Activated CD8-positive, alpha-beta memory T cell treated with anti-CD3 and anti-CD28 coated beads, Interleukin-2, amount 50 U/mL, for 24 hours (primary cell): ENCODE results near the gene IL31.

Experiments used
- DNase-seq: peaks from one replicate; pipeline ENCODE4 v3.0.0-alpha.2; 2020; ENCODE audit errors: extremely low read depth

The IL31 gene

DNA sequence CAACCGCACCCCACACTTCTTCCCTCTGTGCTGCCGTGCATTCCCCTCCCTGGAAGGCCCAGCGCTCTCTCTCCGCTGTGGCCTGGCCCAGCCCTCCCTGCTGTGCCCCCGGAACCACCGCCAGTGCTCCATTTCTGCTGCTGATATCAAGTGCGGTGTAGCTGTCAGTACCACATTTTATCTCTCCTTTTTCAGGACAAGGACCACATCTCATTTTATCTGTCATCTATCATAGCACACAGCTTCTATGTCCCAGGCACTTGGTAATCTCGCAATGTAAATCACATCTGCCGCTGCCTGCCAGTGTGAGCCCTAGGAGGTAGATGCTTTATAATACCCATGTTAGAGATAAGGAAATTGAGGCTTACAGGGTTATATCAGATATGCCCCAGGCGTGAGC lies 18.3 kb downstream of the IL31 start:
- DNase-seq = no peak

DNA sequence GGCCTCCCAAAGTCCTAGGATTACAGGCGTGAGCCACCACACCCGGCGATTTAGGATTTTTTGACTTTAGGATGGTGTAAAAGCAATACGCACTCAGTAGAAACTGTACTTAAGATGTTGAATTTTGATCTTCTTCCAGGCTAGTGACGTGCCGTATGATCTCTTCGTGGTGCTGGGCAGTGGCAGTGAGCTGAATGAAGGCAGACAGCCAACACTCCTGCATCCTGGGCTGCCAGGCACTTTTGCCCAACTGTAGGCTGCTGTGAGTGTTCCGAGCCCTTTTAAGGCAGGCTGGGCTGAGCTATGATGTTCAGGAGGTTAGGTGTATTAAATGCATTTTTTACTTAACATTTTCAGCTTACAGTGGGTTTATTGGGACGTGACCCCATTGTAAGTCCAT lies 21.3 kb downstream of the IL31 start:
- no peak for DNase-seq

DNA sequence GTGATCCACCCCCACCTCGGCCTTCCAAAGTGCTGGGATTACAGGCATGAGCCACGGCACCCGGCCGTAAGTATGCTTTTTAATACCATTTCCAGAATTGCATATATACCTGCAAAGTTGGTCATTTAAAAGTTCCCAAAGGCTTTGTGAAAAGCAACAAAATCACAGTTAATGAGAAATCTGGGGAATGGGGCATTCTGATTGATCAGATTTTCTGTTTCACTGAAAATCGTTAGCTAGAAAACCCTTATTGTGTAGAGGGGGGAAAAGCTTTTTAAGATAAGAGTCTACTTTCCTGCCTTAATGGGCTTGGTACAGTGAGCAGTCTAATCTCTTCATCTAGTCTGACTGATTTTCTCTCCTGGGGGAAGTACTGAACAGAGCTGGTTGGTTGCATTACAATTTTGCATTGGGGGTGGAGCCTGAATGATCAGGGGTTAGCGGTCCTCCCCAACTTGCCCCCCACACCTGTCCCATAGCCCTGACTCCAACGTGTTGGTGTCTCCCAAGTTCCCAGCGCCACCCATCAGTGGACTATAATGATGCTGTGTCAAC lies 23.8 kb downstream of the IL31 start:
- DNase-seq = no peak

DNA sequence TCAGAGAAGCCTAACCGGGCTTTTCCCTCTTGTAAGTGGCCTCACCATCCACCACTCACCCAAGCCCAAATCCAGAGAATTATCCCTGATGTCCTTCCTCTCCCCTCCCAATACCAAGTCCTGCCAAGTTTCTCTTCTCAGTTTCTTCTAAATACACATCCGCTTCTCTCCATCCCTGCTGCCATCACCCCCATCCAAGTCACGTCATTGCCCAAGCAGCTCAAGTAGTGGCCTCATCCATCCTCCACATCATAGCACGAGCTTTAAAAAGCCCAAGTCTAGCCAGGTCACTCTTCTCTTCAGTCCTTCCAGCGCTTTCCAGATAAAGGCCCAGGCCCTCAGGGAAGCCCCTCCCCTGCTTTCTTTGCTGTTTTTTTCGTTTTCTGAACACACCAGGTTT lies 25.4 kb downstream of the IL31 start:
- no peak for DNase-seq

DNA sequence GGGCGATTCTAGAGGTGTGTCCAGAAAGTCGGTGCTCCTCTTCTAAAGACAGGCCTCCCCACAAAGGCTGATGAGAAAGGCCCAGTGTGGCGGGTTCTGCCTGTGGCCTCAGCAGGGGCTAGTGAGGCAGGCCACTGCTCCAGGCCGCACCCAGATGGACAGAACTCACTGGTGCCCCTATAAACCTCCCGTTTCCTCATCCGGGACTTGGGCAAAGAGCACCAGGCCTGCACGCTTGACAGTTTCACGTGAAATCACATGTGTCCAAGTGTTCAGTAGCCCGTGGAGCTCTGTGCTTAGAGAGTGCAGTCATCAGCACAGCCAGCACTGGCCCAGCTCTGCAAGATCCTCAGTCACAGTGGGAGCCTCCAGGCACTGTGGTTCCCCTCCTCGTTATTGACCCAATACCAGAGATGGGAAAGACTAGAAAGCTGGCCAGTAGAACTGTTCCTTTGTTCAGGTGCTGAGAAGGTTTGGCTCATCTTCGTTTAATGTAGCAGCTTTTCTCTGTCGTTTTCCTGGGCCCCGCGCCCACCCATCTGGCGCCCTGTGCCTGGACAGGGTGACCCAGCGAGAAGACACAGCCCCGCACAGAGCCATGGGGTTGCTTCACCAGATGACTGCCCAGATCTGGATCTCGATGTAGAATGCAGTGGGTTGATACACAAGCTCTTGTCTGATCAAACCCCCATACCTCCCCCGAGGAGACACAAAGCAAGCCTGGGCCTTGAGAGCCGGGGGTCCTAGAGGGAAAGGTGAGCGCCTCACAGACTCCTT lies 26.3 kb downstream of the IL31 start:
- DNase-seq = no peak

DNA sequence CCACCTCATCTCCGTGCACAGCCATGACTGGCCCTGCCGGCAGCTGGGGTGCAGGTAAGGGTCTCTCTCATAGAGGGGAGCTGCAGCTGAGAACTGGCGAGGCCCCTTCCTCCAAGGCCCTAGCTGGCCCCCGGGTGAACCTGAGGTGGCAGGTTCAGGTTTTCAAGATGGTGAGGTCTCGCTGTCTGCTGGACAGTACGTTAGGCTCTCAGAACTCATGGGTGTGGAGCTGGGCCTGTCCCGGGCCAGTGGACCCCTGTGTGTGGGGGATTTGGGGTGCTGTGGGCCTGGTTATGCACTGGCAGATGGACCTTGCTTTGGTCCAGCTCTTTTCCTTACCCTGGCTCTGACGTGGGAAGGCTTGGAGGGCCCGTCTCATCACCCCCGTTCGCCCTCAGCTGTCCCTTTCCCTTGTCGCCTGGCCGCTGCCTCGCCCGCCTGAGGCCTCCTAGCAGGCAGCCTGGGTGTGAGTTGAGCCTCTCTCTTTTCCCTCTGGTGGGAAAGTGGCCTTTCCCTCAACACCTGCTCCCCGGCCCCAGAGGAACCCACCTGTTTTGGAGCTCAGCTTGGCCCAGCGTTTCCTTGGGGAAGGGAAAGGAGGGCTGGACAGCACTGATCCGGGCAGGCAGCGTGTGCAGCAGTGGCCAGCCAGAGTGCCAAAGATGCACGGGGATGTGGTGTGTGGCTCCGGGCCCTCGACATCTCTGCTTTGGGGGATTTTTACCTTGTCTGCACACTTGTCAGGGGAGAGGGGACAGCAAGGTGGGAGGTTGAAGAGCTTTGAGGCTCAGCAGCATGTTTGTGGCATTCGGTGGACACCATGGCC lies 28.3 kb downstream of the IL31 start:
- no peak for DNase-seq

DNA sequence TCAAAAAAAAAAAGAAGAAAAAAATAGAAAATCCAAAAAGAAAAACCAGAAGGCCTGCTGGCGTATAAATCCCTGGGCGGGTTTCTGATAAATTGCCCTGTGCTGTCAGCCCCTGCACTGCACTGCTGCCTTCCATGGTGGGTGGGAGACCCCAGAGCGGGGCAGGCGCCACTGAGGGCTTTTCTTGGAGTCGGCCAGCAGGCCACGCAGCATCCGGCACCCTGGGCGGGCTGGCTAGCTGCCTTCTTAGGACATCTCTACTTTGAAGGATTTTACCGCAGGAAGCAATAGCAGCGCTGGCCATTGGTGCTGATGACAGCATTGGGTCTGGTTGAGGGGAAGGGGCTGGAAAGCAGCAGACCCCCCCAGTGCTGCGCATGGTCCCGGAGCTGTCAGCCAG lies 29.1 kb downstream of the IL31 start:
- no peak for DNase-seq

DNA sequence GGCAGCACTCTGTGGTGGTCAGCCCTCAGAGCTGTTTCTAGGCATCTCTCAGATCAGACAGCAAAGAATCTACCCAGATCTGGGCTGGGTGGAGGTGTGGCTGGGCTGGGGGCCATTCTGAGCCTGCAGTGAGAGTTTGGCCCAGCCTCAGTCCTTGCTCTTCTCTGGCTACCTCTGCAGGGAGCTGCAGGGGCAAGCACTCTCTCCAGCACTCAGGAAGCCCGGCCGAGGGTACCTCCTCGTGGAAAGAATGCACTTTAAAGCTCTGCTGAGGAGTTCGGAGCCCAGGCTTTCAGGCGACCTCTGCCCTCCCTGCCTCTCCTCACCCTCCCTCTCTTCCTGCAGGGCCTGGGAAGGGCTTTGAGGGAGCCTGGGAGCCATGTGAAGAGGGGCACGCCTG lies 31.2 kb downstream of the IL31 start:
- no peak for DNase-seq

DNA sequence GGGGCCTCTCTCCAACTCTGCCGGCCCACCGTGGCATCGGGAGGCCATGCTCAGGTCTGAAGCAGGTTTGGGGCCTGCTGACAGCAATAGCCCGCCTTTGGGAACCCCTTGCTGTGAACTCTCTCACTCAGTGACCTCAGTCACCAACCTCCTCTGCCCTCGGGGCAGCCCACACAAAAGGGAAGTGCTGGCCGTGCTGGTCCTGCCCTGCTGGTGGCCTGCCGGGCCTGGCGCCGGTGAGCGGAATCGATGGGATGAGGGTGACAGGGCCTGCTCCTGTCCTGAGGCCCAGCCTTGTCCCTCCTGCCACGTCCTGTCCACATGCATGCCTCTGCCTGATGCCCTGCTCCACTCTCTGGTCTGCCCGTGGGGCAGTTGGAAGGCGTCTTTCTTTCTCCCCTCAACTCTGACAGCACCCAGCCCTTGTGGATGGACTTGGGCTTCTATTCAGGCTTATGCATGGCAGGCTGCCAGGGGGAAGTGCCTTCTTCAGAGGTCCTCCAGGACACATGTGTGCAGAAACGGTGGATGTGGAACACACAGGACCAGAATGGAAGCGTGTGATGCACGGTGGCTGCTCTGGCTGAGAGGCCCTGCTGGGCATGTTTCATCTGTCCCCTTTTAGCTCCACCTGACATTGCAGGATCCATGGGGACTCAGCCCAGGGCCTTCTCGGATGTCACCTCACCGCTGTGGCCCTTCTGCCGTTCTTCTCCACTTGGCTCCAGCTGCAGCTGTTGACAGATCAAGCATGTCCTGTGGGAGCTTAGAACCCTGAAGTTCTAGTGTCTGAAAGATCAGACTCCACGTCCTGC lies 31.9 kb downstream of the IL31 start:
- DNase-seq = no peak

DNA sequence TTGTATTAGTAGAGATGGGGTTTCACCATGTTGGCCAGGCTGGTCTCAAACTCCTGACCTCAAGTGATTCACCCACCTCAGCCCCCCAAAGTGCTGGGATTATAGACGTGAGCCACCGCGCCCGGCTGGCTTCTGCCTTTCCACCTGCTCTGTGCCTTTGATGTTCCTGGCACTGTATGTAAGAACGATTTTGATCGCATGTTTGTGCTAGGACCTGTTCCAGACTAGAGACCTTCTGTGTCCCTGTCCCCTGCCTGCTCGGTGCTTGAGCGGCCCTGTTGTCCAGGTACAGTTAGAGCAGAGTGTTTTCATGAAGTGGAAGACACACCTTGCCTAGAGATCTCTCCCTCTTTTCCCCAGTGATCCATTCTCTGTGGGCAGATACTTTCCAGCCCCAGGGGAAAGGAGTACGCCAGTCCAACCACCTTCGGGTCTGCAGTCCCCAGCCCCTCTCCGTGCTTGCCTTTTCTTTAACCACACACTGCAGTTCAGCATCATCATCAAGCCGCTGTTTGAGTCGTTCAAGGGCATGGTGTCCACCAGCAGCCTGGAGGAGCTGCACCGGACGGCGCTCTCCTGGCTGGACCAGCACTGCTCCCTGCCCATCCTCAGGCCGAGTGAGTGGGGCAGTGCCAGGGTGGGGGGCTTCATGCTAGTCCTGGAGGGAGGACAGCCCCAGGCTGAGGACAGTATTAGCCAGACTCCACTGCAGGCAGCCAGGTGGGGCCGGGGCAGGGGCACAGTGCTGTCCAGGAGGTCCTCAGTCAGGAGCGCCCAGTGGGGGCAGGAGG lies 33.4 kb downstream of the IL31 start:
- no peak for DNase-seq

DNA sequence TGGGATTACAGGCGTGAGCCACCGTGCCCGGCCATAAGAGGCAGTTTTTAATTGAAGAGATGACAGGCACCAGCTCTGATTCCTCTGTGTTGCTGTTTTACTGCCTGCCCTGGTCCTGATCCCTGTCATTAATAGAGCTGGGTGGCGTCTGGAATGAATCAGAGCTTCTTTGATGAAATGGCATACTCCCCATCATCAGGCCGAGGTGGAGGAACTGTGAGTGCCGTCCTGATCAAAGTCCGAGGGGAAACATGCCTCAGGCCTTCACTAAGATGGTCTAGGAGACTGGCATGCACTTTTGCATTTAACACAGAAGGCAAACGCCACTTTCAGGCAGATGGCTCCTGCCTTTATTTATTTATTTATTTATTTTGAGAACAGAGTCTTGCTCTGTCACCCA lies 34.1 kb downstream of the IL31 start:
- DNase-seq = no peak

DNA sequence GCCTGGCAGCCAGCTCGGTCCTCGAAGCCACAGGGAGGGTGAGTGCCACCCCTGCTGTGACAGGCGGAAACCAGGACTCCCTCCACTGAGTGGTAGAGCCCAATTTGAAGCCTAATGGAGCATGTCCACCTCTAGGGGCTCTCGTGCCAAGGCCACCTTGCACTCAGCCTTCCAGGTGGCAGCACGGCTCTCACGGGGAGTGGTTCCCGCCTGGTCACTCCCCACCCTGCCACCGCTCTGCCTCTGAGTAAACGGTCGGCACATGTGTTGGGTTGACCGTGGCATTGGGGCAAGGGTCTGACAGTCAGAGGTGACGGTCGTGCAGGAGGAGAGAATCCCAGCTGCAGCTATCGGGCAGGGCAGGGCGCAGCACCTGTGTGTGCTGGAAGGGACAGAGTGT lies 34.8 kb downstream of the IL31 start:
- DNase-seq = no peak

DNA sequence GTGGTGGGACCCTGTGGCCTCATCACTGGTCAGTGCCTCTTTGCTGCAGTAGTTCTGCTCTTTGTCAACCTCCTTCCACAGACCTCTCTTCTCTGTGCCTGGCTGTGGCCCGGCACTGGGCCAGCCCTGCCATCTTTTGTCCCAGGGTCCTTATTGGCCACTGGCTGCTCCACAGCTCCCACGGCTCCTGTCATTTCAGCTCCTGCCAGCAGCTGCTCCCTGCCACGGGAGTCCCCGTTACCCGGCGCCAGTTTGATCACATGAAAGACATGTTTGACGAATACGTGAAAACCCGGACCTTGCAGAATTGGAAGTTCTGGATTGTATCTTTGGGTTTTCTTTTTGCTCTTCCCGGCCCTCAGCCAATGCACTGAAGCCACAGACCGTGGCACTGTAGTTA lies 35.4 kb downstream of the IL31 start:
- DNase-seq = no peak

DNA sequence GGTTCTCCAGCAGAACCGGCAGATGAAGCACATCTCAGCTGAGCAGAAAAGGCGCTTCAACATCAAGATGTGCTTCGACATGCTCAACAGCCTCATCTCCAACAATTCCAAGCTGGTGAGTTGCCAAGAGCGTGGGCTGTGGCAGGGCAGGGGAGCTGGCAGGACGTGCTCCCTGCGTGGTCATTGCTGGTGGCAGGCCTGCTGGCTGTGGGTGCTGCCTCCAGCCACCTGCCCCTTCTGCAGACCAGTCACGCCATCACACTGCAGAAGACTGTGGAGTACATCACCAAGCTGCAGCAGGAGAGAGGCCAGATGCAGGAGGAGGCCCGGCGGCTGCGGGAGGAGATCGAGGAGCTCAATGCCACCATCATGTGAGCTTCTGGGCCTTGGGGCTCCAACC lies 35.8 kb downstream of the IL31 start:
- DNase-seq = no peak

DNA sequence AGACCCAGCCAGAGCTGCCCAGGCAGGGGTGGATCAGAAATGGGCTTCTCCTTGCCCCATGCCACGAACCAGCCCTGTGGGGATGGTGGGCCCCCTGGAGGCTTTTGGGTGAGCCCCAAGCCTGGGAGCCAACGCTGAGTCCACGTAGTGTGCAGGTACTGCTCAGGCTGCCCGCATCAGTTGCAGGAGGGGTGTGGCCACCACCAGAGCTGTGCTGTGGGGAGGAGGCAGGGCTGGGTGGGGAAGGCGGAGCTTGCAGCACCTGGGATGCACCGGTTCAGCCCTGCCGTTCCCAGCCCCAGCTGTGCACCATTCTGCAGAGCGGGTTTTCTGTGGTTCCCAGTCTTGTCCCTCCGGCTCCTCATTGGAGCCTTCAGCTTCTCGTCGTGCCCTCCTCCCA lies 36.3 kb downstream of the IL31 start:
- DNase-seq = no peak

DNA sequence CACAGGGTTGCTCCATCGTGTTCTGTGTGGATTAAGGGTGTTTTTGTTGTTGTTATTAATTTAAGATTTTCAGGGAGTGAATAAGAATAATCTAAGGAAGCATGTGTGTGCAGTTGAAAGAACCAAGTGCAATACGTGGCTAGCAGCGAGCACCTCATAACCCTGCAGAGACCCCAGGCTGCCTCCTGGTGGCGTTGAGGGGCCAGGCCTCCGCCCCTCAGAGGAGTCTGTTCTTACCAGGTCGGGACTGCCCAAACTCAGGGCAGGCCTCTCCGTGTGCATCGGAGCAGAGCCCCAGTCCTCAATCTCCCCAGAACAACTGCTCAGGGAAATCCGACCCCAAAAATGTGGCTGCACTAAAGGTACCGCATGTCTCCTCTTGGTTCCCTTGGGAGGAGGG lies 36.8 kb downstream of the IL31 start:
- DNase-seq = no peak

DNA sequence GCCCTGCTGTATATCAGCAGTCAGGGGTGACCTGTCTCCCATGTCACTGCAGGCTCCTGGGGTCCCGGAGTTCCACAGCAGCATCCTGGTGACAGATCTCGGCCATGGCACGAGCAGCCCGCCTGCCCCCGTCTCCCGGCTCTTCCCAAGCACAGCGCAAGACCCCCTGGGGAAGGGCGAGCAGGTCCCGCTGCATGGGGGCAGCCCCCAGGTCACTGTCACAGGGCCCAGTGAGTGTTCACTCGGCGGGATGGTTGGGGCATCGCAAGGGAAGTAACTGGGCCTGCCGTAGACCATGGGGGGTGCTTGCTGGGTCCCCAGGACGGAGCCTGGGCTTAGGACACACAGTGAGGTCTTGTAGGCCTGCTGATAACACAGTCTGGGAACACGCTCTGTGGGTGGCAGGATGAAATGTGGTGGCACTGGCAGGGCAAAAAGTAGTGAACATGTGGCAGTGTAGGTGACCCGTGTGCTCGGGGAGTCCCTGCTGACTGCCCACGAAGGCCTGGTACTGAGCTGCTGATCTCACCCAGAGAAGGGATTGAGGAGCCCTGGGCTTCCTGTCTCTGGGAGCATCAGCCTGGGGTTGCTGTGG lies 38.5 kb downstream of the IL31 start:
- no peak for DNase-seq

DNA sequence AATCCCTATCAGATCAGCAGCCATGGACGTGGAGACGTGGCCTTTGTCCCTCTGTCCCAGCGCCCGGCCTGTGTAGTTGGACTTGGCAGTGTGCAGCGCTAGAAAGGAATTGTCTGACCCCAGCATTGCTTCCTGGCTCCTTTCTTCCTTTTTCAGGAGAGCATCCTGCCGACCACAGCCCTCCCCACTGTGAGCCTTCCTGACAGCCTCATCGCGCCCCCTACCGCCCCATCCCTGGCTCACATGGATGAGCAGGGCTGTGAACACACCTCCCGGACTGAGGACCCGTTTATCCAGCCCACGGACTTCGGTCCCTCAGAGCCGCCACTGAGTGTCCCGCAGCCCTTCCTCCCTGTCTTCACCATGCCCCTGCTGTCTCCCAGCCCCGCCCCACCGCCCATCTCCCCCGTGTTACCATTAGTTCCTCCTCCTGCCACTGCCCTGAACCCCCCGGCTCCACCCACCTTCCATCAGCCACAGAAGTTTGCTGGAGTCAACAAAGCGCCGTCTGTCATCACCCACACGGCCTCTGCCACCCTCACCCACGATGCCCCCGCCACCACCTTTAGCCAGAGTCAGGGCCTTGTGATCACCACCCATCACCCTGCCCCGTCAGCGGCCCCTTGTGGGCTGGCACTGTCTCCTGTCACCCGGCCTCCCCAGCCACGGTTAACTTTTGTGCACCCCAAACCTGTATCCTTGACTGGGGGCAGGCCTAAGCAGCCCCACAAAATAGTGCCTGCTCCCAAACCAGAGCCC lies 40.6 kb downstream of the IL31 start:
- no peak for DNase-seq

DNA sequence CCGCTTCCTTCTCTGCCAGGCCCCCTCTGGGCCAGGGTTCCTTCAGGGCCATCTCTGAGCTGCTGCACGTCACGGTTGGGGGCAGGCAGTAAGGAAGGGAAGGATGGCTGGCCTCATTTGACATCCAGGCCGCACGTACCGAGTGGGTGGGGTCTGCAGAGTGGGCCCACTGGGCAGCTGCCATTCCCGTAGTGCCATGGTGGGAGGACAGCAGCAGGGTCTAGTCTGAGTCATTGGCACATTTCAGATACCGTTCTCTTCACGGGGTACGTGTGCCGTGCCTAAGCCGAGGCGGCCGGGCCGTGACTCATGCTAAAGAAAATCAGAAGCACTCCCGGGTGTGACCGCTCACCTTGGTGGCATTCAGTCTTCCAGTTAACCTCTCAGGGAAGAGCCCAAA lies 43.9 kb downstream of the IL31 start:
- no peak for DNase-seq

DNA sequence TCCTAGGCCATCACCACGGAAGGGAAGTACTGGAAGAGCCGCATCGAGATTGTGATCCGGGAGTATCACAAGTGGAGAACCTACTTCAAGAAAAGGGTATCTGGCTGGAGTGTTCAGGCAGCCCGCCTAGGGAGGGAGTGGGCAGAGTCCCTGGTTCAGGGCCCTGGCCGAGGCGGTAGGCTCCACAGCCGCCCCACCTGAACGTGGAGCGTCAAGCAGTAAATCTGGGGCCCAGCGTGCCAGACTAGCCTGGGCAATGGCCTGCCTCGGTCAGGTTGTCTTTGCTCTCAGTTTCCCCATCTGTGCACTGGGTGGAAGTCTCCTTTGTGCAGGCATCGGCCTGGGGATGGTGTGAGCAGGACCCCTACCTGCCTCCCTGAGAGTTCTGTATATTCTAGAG lies 44.9 kb downstream of the IL31 start:
- DNase-seq = no peak
